Stimulated activated CD4-positive, alpha-beta T cell treated with anti-CD3 and anti-CD28 coated beads, Interleukin-15, amount 100 ng/mL, for 1 hour (primary cell): ENCODE results near the gene DVL2.

ENCODE experiments used
- DNase-seq, 2 donors: peaks; one replicate each; pipeline ENCODE4 v3.0.0-alpha.2; 2020; ENCODE audit warnings: low read depth in 1 of 2, low spot score in 1 of 2

DVL2 gene

DNA sequence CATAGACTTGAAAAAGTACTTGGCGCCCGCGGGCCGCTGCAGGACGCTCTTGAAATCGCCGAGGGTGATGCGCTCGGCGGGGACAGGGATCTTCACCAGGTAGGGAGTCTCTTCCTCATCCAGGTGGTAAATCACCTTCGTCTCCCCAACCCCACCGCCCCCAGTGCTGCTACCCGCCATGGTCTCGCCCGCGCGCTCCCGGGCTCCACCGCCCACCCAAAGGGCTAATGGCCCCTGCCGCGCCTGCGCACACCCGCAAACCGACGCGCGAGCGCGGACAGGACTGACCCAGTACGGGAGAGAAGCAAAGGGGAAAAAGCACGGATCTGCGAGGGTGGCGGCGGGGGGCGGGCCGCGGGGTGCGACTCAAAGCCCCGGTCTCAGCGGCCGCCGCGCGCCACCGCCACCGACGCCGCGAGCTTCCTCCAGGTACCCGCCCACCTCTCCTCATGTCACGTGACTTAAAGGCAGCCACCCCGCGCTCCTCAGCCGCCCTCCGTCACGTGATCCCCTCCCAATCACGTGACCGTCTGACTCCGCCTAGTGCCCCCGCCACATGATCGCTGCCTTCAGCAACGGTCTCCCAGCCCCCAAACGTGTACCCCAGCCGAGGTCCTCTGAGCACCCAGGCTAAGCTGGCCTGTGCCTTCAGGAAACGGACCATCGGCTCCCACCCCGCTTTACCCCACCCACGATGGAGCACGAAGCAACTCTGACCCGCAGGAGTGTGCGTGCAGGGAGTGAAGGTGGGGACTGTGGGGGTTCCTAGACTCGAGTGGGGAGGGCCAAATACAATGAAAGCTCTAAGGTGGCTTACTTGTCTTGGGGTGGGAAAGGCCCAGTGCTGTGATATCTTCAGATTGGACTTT lies at the start of gene DVL2:
DVL2 (minus strand) TSS at position 435 of the 869 bp plus-strand sequence; CDS start at position 180, 255 bp downstream.
- peak; percentile 88 to 89 for DNase-seq

- DNase-seq, result no peak
These were observed 49.3 kb upstream of the DVL2 start for GRCh38 chr17:7283471-7284216.

DNA sequence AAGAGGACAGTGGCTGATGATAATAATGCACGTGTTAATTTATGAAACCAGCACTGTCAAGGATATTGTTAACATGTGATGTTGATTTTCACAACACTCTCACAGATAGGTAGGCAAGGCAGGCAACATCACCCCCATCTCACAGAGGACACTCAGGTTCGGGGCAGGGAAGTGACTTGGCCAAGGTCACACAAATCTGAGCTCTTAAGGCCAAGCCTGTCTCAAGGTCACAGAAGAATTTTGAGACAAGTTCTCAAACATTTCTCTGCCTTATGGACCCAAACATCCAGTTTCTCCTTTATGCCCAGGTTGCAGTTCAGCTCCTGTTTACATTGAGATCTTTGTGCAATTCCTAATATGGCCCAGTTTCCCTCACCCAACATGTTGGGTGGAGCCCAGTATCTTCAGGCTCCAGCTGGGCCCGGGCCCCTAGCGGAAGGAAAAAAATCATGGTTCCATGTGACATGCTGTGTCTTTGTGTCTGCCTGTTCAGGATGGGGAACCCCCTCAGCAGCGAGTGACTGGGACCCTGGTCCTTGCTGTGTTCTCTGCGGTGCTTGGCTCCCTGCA lies 48.5 kb upstream of the DVL2 start:
- no peak for DNase-seq

DNA sequence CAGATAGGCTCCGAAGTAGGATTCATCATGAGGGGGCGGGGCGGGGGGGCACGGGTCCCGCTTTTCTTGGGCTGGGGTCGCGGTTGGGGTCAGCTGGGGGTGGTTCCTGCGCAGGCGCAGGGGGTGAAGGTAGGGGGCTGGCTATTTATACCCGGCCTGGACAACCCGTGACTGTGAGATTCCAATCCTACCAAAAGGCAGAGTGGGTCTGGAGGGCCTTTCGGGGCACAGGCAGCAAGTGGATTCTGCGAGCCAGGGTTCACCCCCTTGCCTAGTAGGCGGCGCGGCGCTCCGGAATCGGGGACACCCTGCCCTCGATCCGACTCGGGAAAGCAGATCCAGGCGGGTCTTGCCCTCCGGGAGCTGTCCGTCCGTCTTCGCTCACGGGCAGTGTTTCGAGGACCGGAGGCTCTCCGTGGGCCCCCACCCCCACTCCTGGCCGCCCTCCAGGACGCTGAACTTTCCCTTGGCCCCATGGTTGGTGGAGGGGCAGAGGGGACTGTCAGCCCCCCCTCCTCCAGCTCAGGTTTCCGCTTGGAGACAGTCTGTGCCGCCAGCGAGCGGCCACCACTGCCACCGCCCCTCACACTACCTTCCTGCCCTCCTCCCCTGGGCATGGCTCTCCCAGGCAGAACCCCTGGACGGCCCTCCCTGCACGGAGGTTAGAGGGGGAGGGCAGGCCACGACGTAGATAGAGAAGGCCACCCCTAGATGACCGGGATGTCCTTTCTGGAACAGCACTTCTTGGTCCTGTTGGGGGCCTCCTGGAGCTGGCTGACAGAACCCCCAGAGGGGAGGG lies 47.8 kb upstream of the DVL2 start:
- DNase-seq, result no peak

- peak; percentile 64 to 87 for DNase-seq
These were observed 47.0 kb upstream of the DVL2 start, which contains the start of gene SLC2A4 for GRCh38 chr17:7281074-7281952. TSS of gene SLC2A4 (plus strand) at chr17:7281718. CDS start at chr17:7281935, 217 bp downstream.

- DNase-seq, result peak; percentile 76 to 77
These were observed 46.3 kb upstream of the DVL2 start for GRCh38 chr17:7280519-7281073.

GRCh38 chr17:7279448-7279847 lies 45.1 kb upstream of the DVL2 start:
- no peak for DNase-seq

- DNase-seq, result no peak
These were observed 32.5 kb upstream of the DVL2 start for GRCh38 chr17:7266784-7267183.

- DNase-seq, result no peak
These were observed 29.4 kb upstream of the DVL2 start for GRCh38 chr17:7263801-7264078.

GRCh38 chr17:7262935-7263800 lies 28.9 kb upstream of the DVL2 start:
- DNase-seq, result no peak

DNA sequence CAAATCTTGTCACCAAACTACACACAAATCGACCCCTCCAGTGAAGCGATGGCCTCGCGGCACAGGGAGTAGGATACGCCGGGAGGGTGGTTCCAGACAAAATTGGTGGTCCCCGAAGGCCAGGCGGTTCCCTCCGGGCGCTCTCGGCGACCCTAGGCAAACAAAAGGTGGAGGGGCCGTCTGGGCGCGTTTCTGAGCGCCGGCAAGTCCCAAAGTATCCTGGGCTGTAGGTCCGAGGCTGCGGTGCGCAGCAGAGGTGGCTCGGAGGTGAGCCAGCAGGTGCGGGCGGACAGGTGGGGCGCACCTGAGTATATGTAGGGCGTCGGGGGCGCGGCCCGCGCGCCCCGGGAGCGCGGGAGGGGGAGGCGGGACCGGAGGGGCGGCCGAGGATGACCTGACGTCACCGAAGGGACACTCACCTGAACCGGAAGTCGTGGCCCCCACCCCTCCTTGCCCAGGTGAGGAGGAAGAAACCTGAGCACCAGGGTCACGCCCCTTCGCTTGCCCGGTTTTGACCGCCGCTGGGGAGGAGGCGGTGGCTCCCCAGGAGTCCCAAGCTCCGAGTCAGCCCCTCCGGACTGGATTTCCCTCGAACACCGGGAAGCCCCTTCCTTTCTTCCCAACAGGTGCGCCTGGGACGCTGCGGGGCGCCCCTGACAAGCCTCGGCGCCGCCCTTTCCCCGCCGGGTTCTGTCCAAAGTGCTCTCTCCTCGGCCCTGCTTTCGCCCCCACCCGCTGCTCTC lies 28.0 kb upstream of the DVL2 start, which contains the start of gene CLDN7:
CLDN7 (minus strand) TSS at position 287 of the 743 bp plus-strand sequence. CDS start 435 bp downstream, outside the sequence.
- no peak for DNase-seq

GRCh38 chr17:7261379-7262191 lies 27.3 kb upstream of the DVL2 start:
- no peak for DNase-seq

DNA sequence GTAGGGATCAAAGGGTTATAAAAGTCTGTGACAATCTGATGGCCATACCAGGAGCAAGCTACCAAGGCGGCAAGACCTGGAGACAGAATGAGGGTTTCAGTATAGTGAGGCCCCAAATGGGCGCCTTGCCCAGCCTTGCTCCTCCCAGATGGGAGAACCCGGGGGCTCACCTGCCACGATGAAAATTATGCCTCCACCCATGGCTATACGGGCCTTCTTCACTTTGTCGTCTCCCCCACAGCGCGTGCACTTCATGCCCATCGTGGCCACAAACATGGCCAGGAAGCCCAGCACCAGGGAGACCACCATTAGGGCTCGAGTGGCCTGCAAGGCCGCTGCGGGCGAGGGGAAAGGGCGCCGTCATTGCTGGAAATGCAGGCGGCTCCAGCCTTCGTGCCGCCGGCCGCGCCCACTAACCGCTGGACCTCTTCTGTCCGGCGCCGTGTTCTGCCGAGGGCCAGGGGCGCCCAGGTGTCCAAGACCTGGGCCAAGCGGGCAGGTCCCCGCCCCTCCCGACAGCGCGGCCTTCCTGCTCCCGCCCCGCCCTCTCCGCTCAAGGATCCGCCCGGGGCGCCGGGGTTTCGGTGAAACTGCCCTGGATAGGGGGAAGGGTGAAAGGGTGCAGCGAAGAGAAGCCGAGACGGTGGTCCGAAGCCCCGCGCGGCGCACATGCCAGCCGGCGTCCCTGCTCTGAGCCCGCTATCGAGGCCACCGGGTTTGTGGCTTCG lies 26.5 kb upstream of the DVL2 start:
- no peak for DNase-seq

GRCh38 chr17:7260151-7260550 lies 25.8 kb upstream of the DVL2 start:
- no peak for DNase-seq

DNA sequence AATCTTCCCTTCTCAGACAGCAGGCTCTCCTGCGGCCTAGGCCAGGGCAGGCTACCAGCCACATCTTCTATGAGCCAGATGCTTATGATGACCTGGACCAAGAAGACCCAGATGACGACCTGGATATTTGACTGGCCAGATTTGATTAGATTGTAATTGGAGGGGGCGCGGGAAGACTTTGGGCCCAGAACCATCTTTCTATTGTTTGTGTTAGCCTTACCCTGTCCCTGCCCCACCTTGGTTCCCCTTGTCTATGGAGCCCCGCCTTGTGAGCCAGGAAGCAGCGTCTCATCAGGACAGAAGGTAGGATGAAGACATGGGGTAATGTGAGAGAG lies 25.2 kb upstream of the DVL2 start:
- DNase-seq, result no peak

DNA sequence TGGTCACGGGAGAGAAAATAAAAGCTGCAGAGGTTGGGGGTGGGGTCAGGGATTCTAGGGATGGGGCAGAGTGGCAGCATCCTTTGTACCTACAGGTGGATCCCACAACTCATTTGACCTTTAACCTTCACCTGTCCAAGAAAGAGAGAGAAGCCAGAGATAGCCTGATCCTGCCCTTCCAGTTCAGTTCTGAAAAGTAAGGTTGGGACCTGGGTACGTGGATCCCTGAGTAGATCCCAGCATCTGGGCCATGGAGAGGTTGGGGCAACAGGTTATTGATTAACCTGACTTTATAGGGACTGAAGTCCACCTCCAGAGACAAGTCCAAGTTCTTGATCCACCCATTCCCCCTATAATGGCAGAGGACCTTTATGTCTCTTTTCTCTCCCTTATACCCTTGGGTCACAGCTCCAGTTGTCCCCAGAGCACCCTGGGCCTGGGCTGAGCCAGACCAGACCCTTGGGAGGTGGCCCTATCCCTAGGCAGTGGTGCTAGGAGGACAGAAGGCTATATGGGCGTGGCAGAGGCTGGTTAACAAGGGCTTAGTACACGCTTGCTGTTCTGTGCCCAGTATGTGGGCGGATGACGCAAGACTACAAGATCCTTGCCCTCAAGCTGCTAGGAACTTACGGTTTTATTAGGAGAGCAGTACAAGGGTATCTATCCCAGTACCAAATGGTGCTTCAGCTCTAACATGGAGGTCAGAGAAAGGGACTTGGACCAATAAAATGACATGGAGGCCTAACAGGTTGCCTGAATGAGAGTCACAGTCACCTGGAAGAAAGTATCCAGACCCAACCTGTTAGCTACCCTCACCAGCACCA lies 24.6 kb upstream of the DVL2 start:
- no peak for DNase-seq
